ENCODE data around the gene LGMN. TPM values are rescaled to one million over a fixed set of nuclear protein-coding genes. Genes with fewer than 3 reads are reported as not detected.

The LGMN gene
- total and polyA plus RNA-seq, 9 of the 15 experiments (the other 6 are each of a cell fraction or from before 2014, with no cell fraction given) = 0.05 to 1.4 (median 0.43) TPM; not detected in 2

GRCh38 chr14:92793709-92794546 is 45.5 kb upstream of the LGMN start, which contains the start of gene GOLGA5 (continued):
- TF ChIP-seq ZNF551 (CRISPR knock-in tag; IDR thresholded peaks at IDR 0.05) (no peak), CBX2 (IDR thresholded peaks at IDR 0.05; ENCODE audit: insufficient read depth, low read length, poor library complexity, severe bottlenecking) (no peak), KDM2B (CRISPR knock-in tag; IDR thresholded peaks at IDR 0.05) (no peak), ZKSCAN1 (IDR thresholded peaks at IDR 0.05; ENCODE audit: low read depth, low read length) (no peak), CBX3 (IDR thresholded peaks at IDR 0.05; ENCODE audit: borderline replicate concordance in 1 of 2, low read length in 2 of 2) (peak in 1 of 2 experiments; percentile 83; a peak in 1 of 3 replicates), STAT6 (CRISPR knock-in tag; IDR thresholded peaks at IDR 0.05) (no peak), JUND (IDR thresholded peaks at IDR 0.05; ENCODE audit: borderline replicate concordance, low read depth, low read length) (peak; percentile 59), JUND (tag; IDR thresholded peaks at IDR 0.05; ENCODE audit: borderline replicate concordance, low read depth, low read length) (0 out of 3 replicates have a peak, but pooled peaks have one; percentile 12), CXXC5 (CRISPR knock-in tag; IDR thresholded peaks at IDR 0.05) (peak; percentile 94), HCFC1 (IDR thresholded peaks at IDR 0.05; ENCODE audit: low read depth, low read length) (peak; percentile 75)
